ENCODE measurements around the gene BTG2. TPM values are rescaled to one million over a fixed set of nuclear protein-coding genes. Genes with fewer than 3 reads are reported as not detected.
A peak's percentile ranks its signal among the peaks of the same experiment; 100 is the strongest.

Gene BTG2
- total RNA-seq, 1 donor from 2014 or later: 83.5 TPM

DNA sequence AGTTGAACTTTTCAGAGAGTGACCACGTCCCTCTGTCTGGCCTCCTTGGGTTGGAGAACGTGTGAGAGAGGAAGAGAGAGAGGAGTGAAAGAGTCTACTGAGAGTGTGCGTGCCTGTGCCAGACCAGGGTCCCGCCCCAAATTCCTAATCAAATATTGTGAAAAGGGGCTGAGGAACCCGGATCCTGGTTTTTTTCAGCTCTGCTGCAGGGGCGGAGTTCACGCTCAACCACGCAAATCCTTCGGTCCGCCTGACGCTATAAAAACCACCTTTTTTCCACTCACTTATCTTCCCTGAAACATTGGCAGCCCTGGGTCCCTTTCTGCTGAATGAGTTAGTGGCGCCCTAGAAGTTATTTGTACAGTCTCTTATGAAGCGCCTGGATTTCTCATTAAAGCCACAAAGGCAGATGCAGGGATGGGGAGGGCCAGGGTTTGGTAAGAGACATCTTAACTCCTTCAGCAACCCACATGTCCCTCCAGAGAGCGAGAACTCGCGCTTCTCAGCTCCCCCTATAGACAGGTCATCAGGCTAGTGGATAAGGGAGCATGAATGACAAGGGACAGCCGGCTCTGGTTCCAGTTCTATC, 45.8 kb downstream of the BTG2 start, which contains the start of gene FMOD:
TSS of gene FMOD (minus strand) at position 86 of the 589 bp plus-strand sequence. CDS start 2,852 bp downstream, outside the sequence.
- intact Hi-C loops (cut with DNase I): no loop called here

DNA sequence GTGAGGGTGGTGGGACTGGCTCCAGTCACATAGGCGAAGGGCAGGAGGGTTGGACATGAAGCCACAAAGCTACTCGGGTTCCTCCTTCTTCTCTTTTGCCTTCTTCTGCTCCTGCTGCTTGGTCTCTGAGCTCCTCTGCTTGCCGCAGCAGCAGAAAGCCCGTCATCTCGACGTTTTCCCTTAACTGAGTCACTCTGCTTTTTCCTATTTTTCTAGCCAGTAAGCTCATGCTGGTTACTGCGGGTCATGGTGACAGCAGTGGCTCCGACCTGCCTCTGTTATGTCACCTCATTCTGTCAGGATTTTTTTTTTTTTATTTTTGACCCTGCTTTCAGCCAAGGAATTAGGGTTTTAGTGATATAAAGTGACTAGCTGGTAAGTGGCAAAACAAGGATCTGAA, 48.2 kb downstream of the BTG2 start:
- DNase-seq (ENCODE audit: low spot score) (no peak), ATAC-seq (no peak)
- intact Hi-C loops (cut with DNase I): no loop called here

More for the DNA sequence above, 45.8 kb downstream of the BTG2 start, which contains the start of gene FMOD:
- DNase-seq (ENCODE audit: low spot score) (peak; percentile 83), ATAC-seq (peak; percentile 91)

DNA sequence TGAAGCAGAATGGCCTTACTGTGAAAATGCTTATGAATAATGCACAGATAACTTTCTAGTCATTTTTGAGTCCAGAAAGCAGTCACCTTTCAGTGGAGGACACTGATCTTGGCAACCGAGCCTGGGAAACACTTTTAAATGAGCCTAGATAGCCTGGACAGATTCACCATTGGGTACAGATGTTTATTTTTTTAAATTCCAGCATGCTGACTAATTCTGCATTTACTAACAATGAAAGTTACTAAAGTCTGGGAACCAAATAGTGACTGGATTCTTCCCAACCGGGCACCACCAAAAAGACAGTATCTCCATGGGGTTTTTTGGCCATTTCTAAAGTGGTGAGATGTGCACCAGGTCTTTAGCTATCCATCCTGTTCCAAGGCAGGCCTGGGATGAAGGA, 48.9 kb downstream of the BTG2 start:
- no peak for ATAC-seq
- intact Hi-C loops (cut with DNase I): no loop called here
- no peak for DNase-seq (ENCODE audit: low spot score)

DNA sequence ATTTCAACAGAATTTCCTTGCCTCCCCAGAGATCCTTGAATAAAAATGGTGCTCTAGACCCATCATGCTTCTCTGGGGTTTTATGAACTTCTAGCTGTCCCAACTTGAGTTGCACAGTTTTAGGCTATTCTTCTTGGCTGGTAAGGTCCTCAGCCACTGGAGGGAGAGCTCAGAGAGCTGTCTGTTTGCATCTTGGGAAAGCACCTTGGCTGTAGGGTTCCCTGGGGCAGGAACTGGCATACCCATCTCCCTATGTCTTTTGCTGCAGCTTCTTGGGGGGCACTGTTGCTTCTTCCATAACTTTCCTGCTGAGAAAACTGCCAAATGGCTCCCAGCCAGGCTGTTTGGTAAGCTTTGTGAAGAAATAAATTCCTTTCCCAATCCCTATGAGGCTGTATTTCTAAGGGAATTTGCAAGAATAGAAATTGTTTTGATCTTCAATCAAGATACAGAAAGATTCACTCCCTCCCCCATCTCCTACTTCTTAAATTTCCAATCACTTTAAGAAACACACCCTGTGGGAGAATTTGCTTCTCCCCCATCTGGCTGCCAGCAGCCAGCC, 53.8 kb downstream of the BTG2 start:
- intact Hi-C loops (cut with DNase I): no loop called here
- peak; percentile 76 for DNase-seq (ENCODE audit: low spot score)
- peak; percentile 42 for ATAC-seq

Other genes starting within 250 kb of the BTG2 start
- gene MYOG, start 219.5 kb upstream of the BTG2 start, total RNA-seq: not detected
- gene ADORA1, start 177.8 kb upstream of the BTG2 start, total RNA-seq: 1.8 TPM
- not detected for gene MYBPH, start 129.7 kb upstream of the BTG2 start, total RNA-seq
- 37.0 TPM for gene CHI3L1, start 118.8 kb upstream of the BTG2 start, total RNA-seq
- gene CHIT1, start 75.8 kb upstream of the BTG2 start, total RNA-seq: 0.22 TPM
- gene FMOD, start 45.6 kb downstream of the BTG2 start, total RNA-seq: 126 TPM
- gene PRELP, start 170.3 kb downstream of the BTG2 start, total RNA-seq: 200 TPM
- not detected for gene OPTC, start 188.6 kb downstream of the BTG2 start, total RNA-seq

Measured in sciatic nerve (tissue), 2 donors.